Spinal cord (tissue), 10 donors: ENCODE data around the gene SYS1. TPM values are rescaled to one million over a fixed set of nuclear protein-coding genes. Genes with fewer than 3 reads are reported as not detected.
A peak's percentile ranks its signal among the peaks of the same experiment; 100 is the strongest.

Experiments
- DNase-seq, 6 donors: peaks; one replicate each; pipeline versions ENCODE4 v3.0.0 to v3.0.0-alpha.2; 2013 to 2015; ENCODE audit warnings: low spot score in 6 of 6, low read depth in 4 of 6
- H3K27ac ChIP-seq: one replicate; pipeline ENCODE4 v1.5.1; 2013; ENCODE audit warnings: low read depth, low read length, control low read depth
- H3K27me3 ChIP-seq: one replicate; pipeline ENCODE4 v1.6.1; 2013; ENCODE audit warnings: low read length; ENCODE audit not compliant: control insufficient read depth, insufficient read depth
- H3K36me3 ChIP-seq: one replicate; pipeline ENCODE4 v1.6.1; 2013; ENCODE audit warnings: low read length; ENCODE audit not compliant: control insufficient read depth, insufficient read depth
- H3K4me1 ChIP-seq: one replicate; pipeline ENCODE4 v1.6.1; 2013; ENCODE audit warnings: low read length; ENCODE audit not compliant: control insufficient read depth, insufficient read depth
- H3K4me3 ChIP-seq: one replicate; pipeline ENCODE4 v1.5.1; 2013; ENCODE audit warnings: low read depth, low read length, control low read depth
- H3K9me3 ChIP-seq: one replicate; pipeline ENCODE4 v1.6.1; 2013; ENCODE audit warnings: low read length; ENCODE audit not compliant: control insufficient read depth, insufficient read depth
- WGBS: methylation state at CpG from one replicate; pipeline ENCODE4 v1.1.5; 2013; ENCODE audit warnings: missing lambda C conversion rate; ENCODE audit not compliant: insufficient coverage; 5-methylcytosine and 5-hydroxymethylcytosine counted together
- polyA plus RNA-seq, 2 donors: library from polyadenylated mRNA; unstranded; fragments of 120-200 nt; gene quantifications; one replicate each; pipeline ENCODE4 v1.2.1, GENCODE V29; 2013; ENCODE audit not compliant: insufficient read length in 2 of 2
- total RNA-seq, 2 donors: library from RNA; depleted of rRNA in 1 of 2; stranded (reverse); fragments of 120-200 nt in 1 of 2; fragments of >200 nt in 1 of 2; gene quantifications; one replicate each; pipeline versions ENCODE4 v1.2.3 to v1.2.4, GENCODE V29; 2013 to 2014
- donor health status: healthy.

The SYS1 gene
- total and polyA plus RNA-seq, 4 donors: 19.1 to 32.8 (median 27.6) TPM

DNA sequence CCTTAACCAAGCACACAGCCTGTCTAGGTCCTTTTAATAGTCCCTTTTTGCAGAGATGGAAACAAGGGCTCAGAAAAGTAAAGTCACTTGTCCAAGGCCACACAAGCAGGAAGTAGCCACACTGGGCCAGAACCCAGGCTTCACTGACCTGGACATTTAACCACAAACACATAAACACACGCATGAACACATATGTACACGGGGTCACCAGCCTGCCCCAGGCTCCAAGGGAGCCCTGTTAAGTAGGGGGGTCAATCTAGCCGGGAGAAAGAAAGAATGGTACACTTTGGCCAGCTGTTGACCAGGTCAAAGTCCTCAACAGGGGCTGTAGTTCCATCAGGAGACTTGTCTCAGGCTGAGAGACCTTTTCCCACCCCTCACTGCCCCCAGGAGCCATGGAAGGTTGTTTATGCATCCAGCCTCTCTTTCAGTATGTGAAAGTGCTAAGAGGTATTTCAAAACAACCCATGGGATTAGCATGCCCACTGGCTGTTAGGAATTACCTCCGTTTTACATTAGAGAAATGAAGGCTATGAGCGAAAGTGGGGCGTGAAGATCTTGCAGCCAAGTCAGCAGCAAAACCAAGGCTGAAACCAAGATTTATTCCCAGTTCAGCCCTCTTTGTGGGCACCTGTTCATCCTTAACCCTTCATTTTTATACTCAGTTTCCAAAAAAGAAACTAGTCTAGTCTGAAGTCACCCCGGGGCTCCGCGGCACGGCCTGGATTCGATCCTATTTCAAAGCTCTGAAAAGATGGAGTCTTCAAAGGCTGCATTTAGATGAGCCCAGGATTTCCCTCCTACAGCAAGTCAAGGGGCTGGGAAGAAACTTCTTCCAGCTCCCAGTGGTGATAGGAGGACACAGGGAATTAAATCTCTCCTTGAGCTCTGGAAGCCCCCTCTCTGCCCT lies 24.6 kb upstream of the SYS1 start:
- H3K27ac ChIP-seq: peak overlapping the region; percentile 45
- 71% methylated on average over 8 of the region's 11 CpGs for WGBS
- H3K4me1 ChIP-seq: peaks cover 24% of the 10 kb centered on the region

DNA sequence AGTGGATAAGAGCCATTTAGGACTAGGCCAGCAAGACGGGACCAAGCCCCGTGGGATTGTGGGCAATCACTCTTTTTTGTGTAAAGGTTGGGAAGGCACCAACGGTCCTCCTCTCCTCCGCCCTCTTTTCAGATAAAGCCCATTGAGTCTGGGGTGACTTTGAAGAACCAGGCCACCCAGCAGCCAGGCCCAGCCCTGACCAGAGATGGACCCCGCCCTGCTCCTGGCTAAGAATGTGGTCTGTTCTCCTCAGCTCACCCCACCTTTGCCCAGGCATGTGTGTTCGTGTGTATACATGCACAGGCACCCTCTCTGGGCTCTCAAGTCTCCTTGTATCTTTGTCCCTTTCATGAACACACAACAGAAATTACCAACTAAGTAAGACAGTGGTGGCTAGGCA lies 23.9 kb upstream of the SYS1 start:
- 77% methylated on average over 6 of the region's 6 CpGs for WGBS
- H3K9me3 ChIP-seq: no peaks in the 10 kb centered on the region
- H3K4me3 ChIP-seq: no peak overlapping the region
- H3K27me3 ChIP-seq: no peaks in the 10 kb centered on the region
- DNase-seq: no peak
- H3K36me3 ChIP-seq: no peaks in the 10 kb centered on the region
- no peak overlapping the region for H3K27ac ChIP-seq
- peaks cover 24% of the 10 kb centered on the region for H3K4me1 ChIP-seq

More for the DNA sequence above, 24.6 kb upstream of the SYS1 start:
- Histone ChIP-seq H3K4me3 (no peak overlapping the region), H3K36me3 (no peaks in the 10 kb centered on the region), H3K9me3 (no peaks in the 10 kb centered on the region), H3K27me3 (no peaks in the 10 kb centered on the region)
- no peak for DNase-seq

DNA sequence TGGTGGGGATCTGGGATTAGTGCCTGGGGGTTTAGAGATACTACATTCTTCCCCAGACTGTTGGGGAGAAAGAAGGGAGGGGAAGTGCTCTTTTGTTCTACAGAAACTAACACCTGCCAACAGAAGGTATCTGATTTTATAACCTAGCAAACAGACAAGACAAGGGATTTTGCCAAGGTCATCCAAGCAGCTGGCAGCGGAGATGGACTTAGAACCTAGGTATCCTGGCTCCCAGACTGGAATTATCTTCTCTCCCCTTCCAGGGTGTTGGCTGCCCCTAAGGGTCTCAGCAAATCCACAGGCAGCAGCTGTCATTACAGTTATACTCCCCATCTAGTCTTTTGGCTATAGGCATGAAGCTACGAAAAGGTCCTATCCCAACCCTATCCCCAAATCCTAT lies 23.2 kb upstream of the SYS1 start:
- Histone ChIP-seq H3K27ac (no peak overlapping the region), H3K36me3 (no peaks in the 10 kb centered on the region), H3K9me3 (no peaks in the 10 kb centered on the region), H3K4me3 (no peak overlapping the region), H3K27me3 (no peaks in the 10 kb centered on the region), H3K4me1 (peaks cover 24% of the 10 kb centered on the region)
- no peak for DNase-seq
- 92% methylated on average over 1 of the region's 2 CpGs for WGBS

DNA sequence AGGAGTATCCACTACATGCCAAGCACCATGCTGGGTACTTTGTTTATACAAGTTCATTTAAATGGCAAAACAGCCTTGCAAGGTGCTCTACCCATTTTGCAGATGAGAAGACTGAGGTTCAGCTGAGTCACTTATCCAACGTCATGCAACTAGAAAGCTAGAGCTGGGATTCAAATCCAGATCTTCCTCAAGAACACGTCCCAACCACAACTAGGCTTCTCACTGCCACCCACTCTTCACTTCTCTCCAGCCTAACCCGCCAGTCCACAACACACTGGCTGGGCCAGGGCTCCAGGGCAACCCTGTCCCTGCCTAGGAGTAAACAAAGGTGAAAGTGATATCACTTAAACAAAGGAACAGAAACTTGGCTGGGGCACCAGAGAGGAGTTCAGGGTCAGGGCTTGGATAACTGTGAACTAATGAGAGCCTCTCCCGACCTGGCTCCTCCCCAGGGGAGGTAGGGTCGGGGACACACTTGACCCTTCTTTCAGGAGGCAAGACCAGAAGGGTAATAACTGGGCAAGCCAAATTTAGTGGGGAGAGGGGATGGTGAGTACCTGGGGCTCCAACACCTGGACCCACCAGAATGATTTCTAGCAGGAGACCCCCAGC lies 22.6 kb upstream of the SYS1 start:
- Histone ChIP-seq H3K4me1 (peaks cover 24% of the 10 kb centered on the region), H3K4me3 (no peak overlapping the region), H3K9me3 (no peaks in the 10 kb centered on the region), H3K27ac (no peak overlapping the region), H3K27me3 (no peaks in the 10 kb centered on the region), H3K36me3 (no peaks in the 10 kb centered on the region)
- WGBS: 76% methylated on average over 3 of the region's 5 CpGs
- no peak for DNase-seq

DNA sequence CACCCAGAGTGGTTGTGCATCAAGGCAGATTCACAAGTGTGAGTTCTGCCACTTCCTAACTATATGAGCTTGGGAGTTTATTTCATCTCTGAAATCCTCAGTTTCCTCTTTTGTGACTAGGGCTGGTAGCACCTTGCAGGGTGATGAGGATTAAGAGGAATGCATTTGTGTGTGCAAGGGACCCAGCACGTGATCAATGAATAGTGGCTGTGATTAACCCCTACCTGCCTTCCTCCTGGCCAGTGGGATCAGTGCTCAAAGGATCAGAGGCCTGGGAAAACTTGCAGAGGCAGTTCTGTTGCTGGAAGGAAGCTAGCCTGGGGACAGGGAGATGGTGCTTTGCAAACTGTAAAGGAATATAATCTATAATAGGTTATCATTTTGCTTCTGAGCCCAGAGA lies 22.0 kb upstream of the SYS1 start:
- peaks cover 24% of the 10 kb centered on the region for H3K4me1 ChIP-seq
- no peaks in the 10 kb centered on the region for H3K27me3 ChIP-seq
- H3K4me3 ChIP-seq: no peak overlapping the region
- no peak for DNase-seq
- no peaks in the 10 kb centered on the region for H3K9me3 ChIP-seq
- no peaks in the 10 kb centered on the region for H3K36me3 ChIP-seq
- 60% methylated on average over 1 of the region's 1 CpG for WGBS
- no peak overlapping the region for H3K27ac ChIP-seq

DNA sequence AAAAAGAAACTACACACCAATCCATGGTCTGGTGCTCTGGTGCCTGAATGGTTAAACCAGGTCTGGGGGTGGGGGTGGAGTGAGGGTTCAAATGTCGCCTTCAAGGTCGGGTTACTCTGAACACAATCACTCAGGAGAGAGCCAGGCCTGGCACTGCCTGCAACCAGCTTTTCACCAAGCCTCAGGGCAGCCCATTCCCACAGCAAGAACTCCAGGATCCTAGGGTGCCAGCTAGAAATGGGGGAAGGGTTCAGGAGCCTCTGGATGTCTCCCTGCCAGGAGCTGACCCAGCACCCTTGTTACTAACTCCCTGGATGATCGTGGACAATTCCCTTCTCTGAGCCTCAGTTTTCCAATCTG lies 21.4 kb upstream of the SYS1 start:
- no peak overlapping the region for H3K4me3 ChIP-seq
- WGBS: 50% methylated on average over 3 of the region's 3 CpGs
- no peaks in the 10 kb centered on the region for H3K9me3 ChIP-seq
- no peak for DNase-seq
- peaks cover 5% of the 10 kb centered on the region for H3K27me3 ChIP-seq
- H3K4me1 ChIP-seq: peaks cover 28% of the 10 kb centered on the region
- H3K27ac ChIP-seq: peak overlapping the region; percentile 54
- no peaks in the 10 kb centered on the region for H3K36me3 ChIP-seq

DNA sequence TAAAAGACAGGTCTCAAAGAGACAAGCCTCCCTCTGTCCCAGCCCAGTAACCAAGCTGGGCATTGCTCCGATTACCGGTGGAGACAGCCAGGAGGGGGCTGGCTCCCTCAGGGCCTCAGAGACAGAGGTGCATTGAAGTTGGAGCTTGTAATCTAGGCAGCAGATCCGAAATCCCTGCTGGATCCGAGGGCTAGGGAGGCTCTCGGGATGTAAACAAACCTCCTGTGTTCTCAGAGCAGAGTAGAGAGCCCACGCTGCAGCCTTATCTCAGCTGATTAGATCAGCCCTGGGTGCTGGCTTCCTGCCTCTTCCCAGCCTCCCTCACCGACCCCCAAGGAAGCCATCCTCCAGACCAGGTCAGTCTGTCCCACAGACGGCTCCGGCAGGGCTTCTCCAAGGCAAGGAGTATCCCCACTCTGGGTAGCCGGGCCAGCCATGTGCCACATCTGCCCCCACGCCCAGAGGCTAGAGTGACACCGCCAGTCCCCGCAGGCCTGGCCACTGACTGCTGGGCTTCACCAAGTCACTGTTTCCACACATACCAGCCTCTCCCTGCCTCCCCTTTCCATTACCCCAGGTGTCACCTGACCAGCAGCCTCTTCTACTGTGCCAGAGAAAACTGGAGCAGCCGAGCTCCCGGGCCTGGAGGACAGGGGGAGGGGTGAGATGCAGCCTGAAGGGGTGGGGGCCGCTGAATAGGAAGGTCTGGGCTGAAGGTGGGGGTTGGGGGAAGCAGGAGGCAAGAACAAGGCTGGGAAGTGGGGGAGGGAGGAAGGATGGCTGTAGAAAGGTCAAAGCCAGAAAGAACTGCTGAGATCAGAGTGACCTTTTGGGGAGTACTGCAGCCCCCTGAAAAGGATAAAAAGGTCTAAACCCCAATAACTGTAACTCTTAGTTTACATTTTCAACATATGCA lies 20.8 kb upstream of the SYS1 start:
- no peaks in the 10 kb centered on the region for H3K9me3 ChIP-seq
- 23% methylated on average over 15 of the region's 16 CpGs for WGBS
- peaks cover 5% of the 10 kb centered on the region for H3K27me3 ChIP-seq
- no peak overlapping the region for H3K4me3 ChIP-seq
- peak in 2 of 6 donors; percentile 2 to 44 for DNase-seq
- H3K27ac ChIP-seq: peak overlapping the region; percentile 54
- peaks cover 27% of the 10 kb centered on the region for H3K4me1 ChIP-seq
- H3K36me3 ChIP-seq: no peaks in the 10 kb centered on the region

DNA sequence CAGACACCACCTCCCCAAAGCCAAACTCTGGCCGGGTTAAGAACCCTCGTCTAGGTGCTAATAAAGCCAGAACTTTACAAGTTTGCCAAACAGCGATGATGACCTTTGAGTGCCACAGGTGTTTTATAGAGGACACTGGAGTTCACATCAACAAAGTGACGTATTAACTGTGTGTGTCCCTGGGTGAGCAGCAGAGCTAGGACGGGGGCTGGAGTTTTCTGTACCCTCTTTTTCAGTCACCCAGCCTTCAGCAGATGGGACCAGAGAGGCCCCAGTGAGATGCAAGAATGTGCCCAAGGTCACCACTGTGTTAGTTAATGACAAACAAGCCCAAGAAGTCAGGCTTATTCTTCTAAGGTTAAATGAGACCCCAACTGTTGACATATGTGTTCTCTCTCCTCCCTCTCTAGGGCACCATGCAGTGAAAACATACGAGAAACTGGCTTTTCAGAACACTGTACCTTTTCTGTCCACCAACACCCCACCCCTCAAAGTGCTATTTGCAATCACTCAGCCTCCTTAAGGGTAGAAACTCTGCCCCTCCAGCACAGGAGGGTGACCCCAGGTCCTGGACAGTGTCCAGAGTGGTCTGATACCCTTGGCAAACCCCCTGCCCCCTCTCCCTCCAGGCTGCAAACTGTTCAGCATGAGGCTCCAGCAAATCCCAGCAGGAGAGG lies 20.0 kb upstream of the SYS1 start:
- DNase-seq: no peak
- H3K4me1 ChIP-seq: peaks cover 27% of the 10 kb centered on the region
- H3K36me3 ChIP-seq: no peaks in the 10 kb centered on the region
- H3K4me3 ChIP-seq: no peak overlapping the region
- peaks cover 10% of the 10 kb centered on the region for H3K27me3 ChIP-seq
- no peak overlapping the region for H3K27ac ChIP-seq
- H3K9me3 ChIP-seq: no peaks in the 10 kb centered on the region
- WGBS: 54% methylated on average over 6 of the region's 6 CpGs

DNA sequence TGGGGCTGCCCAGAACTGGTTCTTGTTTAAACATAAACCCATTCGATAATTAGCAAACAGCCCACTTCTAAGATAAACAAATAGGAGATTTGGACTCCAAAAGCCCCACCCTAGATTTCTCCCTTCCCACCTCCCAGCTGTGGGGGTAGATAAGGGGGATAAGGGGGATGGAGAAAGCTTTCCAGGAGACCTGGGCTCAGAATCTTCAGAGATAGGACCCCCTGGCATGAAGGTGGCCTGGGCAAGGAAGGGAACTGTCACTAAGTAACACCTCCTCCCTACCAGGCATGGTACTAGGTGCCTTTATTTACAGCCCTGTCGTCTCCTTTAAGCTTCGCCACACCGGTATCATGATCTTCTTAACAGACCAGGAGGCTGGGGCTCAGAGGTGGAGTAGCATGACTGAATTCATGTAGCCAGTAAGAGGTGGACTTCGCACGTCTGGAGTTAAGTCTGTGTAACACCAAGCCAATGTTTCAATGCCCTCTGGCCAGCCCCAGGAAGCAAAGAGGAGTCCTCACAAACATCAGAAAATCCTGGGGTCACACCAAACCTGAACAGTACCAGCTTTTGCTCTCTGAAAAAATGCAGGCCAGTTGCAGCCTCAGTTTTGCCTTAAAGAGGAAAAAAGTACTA lies 19.3 kb upstream of the SYS1 start:
- 57% methylated on average over 5 of the region's 6 CpGs for WGBS
- Histone ChIP-seq H3K36me3 (no peaks in the 10 kb centered on the region), H3K27ac (no peak overlapping the region), H3K4me1 (peaks cover 29% of the 10 kb centered on the region), H3K4me3 (no peak overlapping the region), H3K9me3 (no peaks in the 10 kb centered on the region), H3K27me3 (peaks cover 13% of the 10 kb centered on the region)
- DNase-seq: no peak
